Common myeloid progenitor, CD34-positive (primary cell): ENCODE measurements around the gene PPP6R3.

Source experiments
- CTCF ChIA-PET: fragments of 350-600 bp; sonication (Branson Sonifier 250); formaldehyde crosslinking; loops from one replicate; lab custom pipeline; 2021; ENCODE audit warnings: antibody characterized with exemption; lab: Charles Lee
- POLR2A ChIA-PET: fragments of 350-600 bp; sonication (Branson Sonifier 250); formaldehyde crosslinking; loops from one replicate; lab custom pipeline; 2021; ENCODE audit warnings: antibody characterized with exemption; lab: Charles Lee
- DNase-seq, 3 donors: peaks; one replicate each; pipeline versions ENCODE4 v3.0.0 to v3.0.0-alpha.2; 2013
- H3K27ac ChIP-seq, 2 experiments: 1 replicate in 1 of 2; 2 replicates in 1 of 2; pipeline ENCODE4 v1.7.0; 2013; ENCODE audit warnings: inconsistent platforms in 2 of 2, low read length in 2 of 2, mild to moderate bottlenecking in 2 of 2, low read depth in 1 of 2, moderate library complexity in 1 of 2; ENCODE audit not compliant: severe bottlenecking in 2 of 2, insufficient read depth in 1 of 2, poor library complexity in 1 of 2
- H3K27me3 ChIP-seq, 5 experiments: replicated peaks in 2 of 5; 1 replicate in 3 of 5; 2 replicates in 2 of 5; pipeline versions ENCODE4 v1.6.1 to v1.7.0; 2013; ENCODE audit warnings: low read length in 4 of 5, mild to moderate bottlenecking in 2 of 5, moderate library complexity in 2 of 5, inconsistent platforms in 1 of 5; ENCODE audit not compliant: insufficient read depth in 5 of 5, control insufficient read depth in 4 of 5
- H3K36me3 ChIP-seq, 4 experiments: 1 replicate in 2 of 4; 2 replicates in 2 of 4; pipeline versions ENCODE4 v1.6.1 to v1.7.0; 2013; ENCODE audit warnings: low read length in 3 of 4, control low read depth in 1 of 4, mild to moderate bottlenecking in 1 of 4; ENCODE audit not compliant: control insufficient read depth in 4 of 4, insufficient read depth in 4 of 4
- H3K4me1 ChIP-seq, 4 experiments: 1 replicate in 3 of 4; 2 replicates in 1 of 4; pipeline versions ENCODE4 v1.6.1 to v1.7.1; 2013; ENCODE audit warnings: low read length in 3 of 4, mild to moderate bottlenecking in 3 of 4, control low read depth in 1 of 4, inconsistent platforms in 1 of 4, moderate library complexity in 1 of 4; ENCODE audit not compliant: control insufficient read depth in 4 of 4, insufficient read depth in 4 of 4; ENCODE audit errors: control extremely low read depth in 1 of 4
- H3K4me3 ChIP-seq, 7 experiments: 1 replicate in 4 of 7; 2 replicates in 3 of 7; pipeline versions ENCODE4 v1.5.1 to v1.7.0; 2013; ENCODE audit warnings: mild to moderate bottlenecking in 7 of 7, low read length in 6 of 7, moderate library complexity in 6 of 7, inconsistent platforms in 2 of 7, low read depth in 2 of 7, control low read depth in 1 of 7; ENCODE audit not compliant: insufficient read depth in 4 of 7, control insufficient read depth in 1 of 7; ENCODE audit errors: extremely low read depth in 1 of 7
- H3K9me3 ChIP-seq, 5 experiments: 1 replicate in 4 of 5; 2 replicates in 1 of 5; pipeline versions ENCODE4 v1.6.1 to v1.7.1; 2013; ENCODE audit warnings: low read length in 4 of 5, mild to moderate bottlenecking in 2 of 5, inconsistent platforms in 1 of 5, low read depth in 1 of 5, moderate library complexity in 1 of 5; ENCODE audit not compliant: control insufficient read depth in 4 of 5, insufficient read depth in 2 of 5; ENCODE audit errors: control extremely low read depth in 1 of 5
- WGBS: methylation state at CpG from one replicate; pipeline ENCODE4 v1.1.5; 2013; ENCODE audit not compliant: insufficient coverage; 5-methylcytosine and 5-hydroxymethylcytosine counted together

PPP6R3 gene

GRCh38 chr11:68418648-68419047 lies 41.9 kb upstream of the PPP6R3 start:
- Histone ChIP-seq H3K27me3 (no peaks in the 10 kb centered on the region), H3K4me3 (no peak overlapping the region), H3K27ac (no peak overlapping the region), H3K36me3 (peaks cover 3 to 59% (median 36%) of the 10 kb centered on the region in 4 experiments), H3K4me1 (peaks cover 0 to 15% (median 7%) of the 10 kb centered on the region in 4 experiments), H3K9me3 (no peaks in the 10 kb centered on the region)
- DNase-seq: no peak
- ChIA-PET CTCF (no interaction called here), POLR2A (no interaction called here)
- WGBS: 100% methylated on average over 6 of the region's 6 CpGs

GRCh38 chr11:68420171-68420570 lies 40.4 kb upstream of the PPP6R3 start:
- WGBS: 100% methylated on average over 6 of the region's 7 CpGs
- peaks cover 0 to 59% (median 36%) of the 10 kb centered on the region in 4 experiments for H3K36me3 ChIP-seq
- ChIA-PET CTCF (no interaction called here), POLR2A (no interaction called here)
- no peak for DNase-seq
- no peak overlapping the region for H3K4me3 ChIP-seq
- peaks cover 0 to under 1% (median under 1%) of the 10 kb centered on the region in 4 experiments for H3K4me1 ChIP-seq
- no peak overlapping the region for H3K27ac ChIP-seq
- H3K9me3 ChIP-seq: no peaks in the 10 kb centered on the region
- H3K27me3 ChIP-seq: no peaks in the 10 kb centered on the region

GRCh38 chr11:68423481-68423880 lies 37.1 kb upstream of the PPP6R3 start:
- Histone ChIP-seq H3K4me1 (no peaks in the 10 kb centered on the region), H3K27me3 (no peaks in the 10 kb centered on the region), H3K4me3 (no peak overlapping the region), H3K9me3 (peaks cover 0 to 17% (median 9%) of the 10 kb centered on the region in 5 experiments), H3K27ac (no peak overlapping the region), H3K36me3 (peaks cover 1 to 66% (median 49%) of the 10 kb centered on the region in 4 experiments)
- ChIA-PET CTCF (interaction anchor here (0.9 to 1.0 kb wide), 2 partner anchors 9 to 160 kb away, joined by 3 to 4 read pairs; no protein-coding TSS in a partner anchor), POLR2A (no interaction called here)
- DNase-seq: no peak
- WGBS: 95% methylated on average over 21 of the region's 21 CpGs

GRCh38 chr11:68424101-68424632 lies 36.4 kb upstream of the PPP6R3 start:
- Histone ChIP-seq H3K4me1 (no peaks in the 10 kb centered on the region), H3K36me3 (peaks cover 3 to 67% (median 51%) of the 10 kb centered on the region in 4 experiments), H3K4me3 (no peak overlapping the region), H3K27me3 (no peaks in the 10 kb centered on the region), H3K27ac (no peak overlapping the region), H3K9me3 (peaks cover 0 to 23% (median 13%) of the 10 kb centered on the region in 5 experiments)
- WGBS: 97% methylated on average over 11 of the region's 19 CpGs
- CTCF ChIA-PET: interaction anchor here (0.9 to 1.0 kb wide), 2 partner anchors 9 to 161 kb away, joined by 3 to 4 read pairs; no protein-coding TSS in a partner anchor
- POLR2A ChIA-PET: no interaction called here
- no peak for DNase-seq

GRCh38 chr11:68424981-68425865 lies 35.3 kb upstream of the PPP6R3 start:
- 98% methylated on average over 37 of the region's 40 CpGs for WGBS
- Histone ChIP-seq H3K27me3 (no peaks in the 10 kb centered on the region), H3K36me3 (peaks cover 8 to 72% (median 56%) of the 10 kb centered on the region in 4 experiments), H3K4me1 (no peaks in the 10 kb centered on the region), H3K9me3 (peaks cover 3 to 31% (median 18%) of the 10 kb centered on the region in 5 experiments), H3K27ac (no peak overlapping the region), H3K4me3 (no peak overlapping the region)
- ChIA-PET CTCF (no interaction called here), POLR2A (no interaction called here)
- no peak for DNase-seq

- WGBS: 98% methylated on average over 20 of the region's 21 CpGs
- Histone ChIP-seq H3K36me3 (peaks cover 8 to 76% (median 62%) of the 10 kb centered on the region in 4 experiments), H3K27me3 (no peaks in the 10 kb centered on the region), H3K4me3 (no peak overlapping the region), H3K9me3 (peaks cover 3 to 31% (median 18%) of the 10 kb centered on the region in 5 experiments), H3K4me1 (no peaks in the 10 kb centered on the region), H3K27ac (no peak overlapping the region)
- CTCF ChIA-PET: no interaction called here
- POLR2A ChIA-PET: no interaction called here
- no peak for DNase-seq
These were observed 34.6 kb upstream of the PPP6R3 start for GRCh38 chr11:68425866-68426380.
